Fibroblast of lung (primary cell): ENCODE results near the gene GATC.

Experiments
- EZH2 ChIP-seq: IDR thresholded peaks from 2 replicates; pipeline ENCODE4 v1.5.1; 2012; ENCODE audit warnings: low read length, control low read depth, mild to moderate bottlenecking; ENCODE audit errors: missing control alignments
- TF ChIP-seq, protein P1 (sequence below), 2 donors: IDR thresholded peaks in 1 of 2; conservative IDR thresholded peaks in 1 of 2; 1 replicate in 1 of 2; 2 replicates in 1 of 2; pipeline ENCODE4 v1.5.1; 2011 to 2012; ENCODE audit warnings: low read length in 2 of 2, control low read depth in 1 of 2, inconsistent platforms in 1 of 2, low read depth in 1 of 2, mild to moderate bottlenecking in 1 of 2

DNA sequence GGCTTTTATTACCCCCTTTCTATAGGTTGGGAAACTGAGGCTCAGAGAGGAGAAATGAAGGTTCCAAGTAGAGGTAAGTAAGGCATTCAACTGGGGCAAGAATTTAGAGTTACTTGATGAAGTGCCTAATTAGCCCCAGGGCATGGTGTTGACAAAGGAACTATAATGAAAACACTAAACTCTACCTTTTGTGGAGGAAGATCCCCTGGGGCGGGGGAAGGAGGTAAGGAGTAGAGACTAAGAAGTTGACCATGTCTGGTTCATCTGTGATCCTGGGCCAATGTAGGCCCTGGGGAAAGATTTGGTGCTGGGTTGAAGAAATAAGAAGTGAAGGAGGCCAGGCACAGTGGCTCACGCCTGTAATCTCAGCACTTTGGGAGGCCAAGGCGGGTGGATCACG is 24.5 kb upstream of the GATC start:
- TF ChIP-seq, protein P1, sequence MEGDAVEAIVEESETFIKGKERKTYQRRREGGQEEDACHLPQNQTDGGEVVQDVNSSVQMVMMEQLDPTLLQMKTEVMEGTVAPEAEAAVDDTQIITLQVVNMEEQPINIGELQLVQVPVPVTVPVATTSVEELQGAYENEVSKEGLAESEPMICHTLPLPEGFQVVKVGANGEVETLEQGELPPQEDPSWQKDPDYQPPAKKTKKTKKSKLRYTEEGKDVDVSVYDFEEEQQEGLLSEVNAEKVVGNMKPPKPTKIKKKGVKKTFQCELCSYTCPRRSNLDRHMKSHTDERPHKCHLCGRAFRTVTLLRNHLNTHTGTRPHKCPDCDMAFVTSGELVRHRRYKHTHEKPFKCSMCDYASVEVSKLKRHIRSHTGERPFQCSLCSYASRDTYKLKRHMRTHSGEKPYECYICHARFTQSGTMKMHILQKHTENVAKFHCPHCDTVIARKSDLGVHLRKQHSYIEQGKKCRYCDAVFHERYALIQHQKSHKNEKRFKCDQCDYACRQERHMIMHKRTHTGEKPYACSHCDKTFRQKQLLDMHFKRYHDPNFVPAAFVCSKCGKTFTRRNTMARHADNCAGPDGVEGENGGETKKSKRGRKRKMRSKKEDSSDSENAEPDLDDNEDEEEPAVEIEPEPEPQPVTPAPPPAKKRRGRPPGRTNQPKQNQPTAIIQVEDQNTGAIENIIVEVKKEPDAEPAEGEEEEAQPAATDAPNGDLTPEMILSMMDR (conservative IDR thresholded peaks at IDR 0.05 in 1 of 2, IDR thresholded peaks at IDR 0.05 in 1 of 2; ENCODE audit: low read depth in 1 of 2, low read length in 2 of 2): no peak
- TF ChIP-seq EZH2: no peak
